Measurements from ENCODE around the gene SCAPER. TPM values are rescaled to one million over a fixed set of nuclear protein-coding genes. Genes with fewer than 3 reads are reported as not detected.

The SCAPER gene
- total RNA-seq, 1 experiment from 2014 or later, result 10.3 TPM

DNA sequence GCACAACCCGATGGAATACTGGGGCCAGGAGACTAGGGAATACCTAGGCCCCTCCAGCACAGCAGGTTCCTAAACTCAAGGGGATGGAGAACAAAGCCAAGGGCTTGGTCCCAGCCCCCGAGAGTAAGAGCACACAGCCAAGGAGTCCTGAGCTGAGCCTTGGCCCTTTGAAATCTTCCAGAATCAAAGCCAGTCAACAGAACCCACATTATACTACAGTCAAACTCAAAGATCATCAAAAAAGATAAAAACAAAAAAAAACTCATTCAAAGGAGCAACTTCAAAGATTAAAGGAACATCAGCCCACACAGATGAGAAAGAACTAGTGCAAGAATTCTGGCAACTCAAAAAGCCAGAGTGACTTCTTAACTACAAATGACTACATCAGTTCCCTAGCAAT is 351.6 kb downstream of the SCAPER start:
- CTCF ChIA-PET, result no interaction called here
- TF ChIP-seq SOX15 (CRISPR knock-in tag; IDR thresholded peaks at IDR 0.05) (no peak), IRF2 (CRISPR knock-in tag; IDR thresholded peaks at IDR 0.05; ENCODE audit: borderline replicate concordance, low read depth) (no peak), ETV6 (CRISPR knock-in tag; IDR thresholded peaks at IDR 0.05) (no peak)
- TF ChIP-seq, protein P1, sequence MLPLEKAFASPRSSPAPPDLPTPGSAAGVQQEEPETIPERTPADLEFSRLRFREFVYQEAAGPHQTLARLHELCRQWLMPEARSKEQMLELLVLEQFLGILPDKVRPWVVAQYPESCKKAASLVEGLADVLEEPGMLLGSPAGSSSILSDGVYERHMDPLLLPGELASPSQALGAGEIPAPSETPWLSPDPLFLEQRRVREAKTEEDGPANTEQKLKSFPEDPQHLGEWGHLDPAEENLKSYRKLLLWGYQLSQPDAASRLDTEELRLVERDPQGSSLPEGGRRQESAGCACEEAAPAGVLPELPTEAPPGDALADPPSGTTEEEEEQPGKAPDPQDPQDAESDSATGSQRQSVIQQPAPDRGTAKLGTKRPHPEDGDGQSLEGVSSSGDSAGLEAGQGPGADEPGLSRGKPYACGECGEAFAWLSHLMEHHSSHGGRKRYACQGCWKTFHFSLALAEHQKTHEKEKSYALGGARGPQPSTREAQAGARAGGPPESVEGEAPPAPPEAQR (CRISPR knock-in tag; IDR thresholded peaks at IDR 0.05), result no peak
- TF ChIP-seq, protein P2, sequence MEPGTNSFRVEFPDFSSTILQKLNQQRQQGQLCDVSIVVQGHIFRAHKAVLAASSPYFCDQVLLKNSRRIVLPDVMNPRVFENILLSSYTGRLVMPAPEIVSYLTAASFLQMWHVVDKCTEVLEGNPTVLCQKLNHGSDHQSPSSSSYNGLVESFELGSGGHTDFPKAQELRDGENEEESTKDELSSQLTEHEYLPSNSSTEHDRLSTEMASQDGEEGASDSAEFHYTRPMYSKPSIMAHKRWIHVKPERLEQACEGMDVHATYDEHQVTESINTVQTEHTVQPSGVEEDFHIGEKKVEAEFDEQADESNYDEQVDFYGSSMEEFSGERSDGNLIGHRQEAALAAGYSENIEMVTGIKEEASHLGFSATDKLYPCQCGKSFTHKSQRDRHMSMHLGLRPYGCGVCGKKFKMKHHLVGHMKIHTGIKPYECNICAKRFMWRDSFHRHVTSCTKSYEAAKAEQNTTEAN (CRISPR knock-in tag; IDR thresholded peaks at IDR 0.05), result no peak
- peaks cover 4% of the 10 kb centered on the region; the same call in 1 of the 2 replicates for H3K4me1 Mint-ChIP-seq

DNA sequence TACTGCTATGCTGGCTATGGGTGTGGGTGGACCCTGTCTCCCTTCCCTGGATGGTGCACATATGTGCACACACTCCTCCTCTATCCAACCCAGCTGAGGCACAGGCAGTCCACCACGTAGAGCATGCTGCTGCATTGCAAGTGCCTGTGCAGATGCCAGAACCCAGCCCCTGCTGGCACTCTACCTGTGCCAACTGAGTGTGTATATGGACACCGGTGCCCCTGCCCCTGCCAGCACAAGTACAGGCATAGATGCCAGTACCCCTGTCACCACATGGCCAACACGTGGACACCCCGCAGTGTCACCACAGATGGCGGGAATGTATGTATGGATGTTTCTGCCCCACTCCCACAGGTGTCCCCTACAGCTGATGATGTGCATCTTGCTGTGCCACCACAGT is 352.0 kb downstream of the SCAPER start:
- H3K27me3 Mint-ChIP-seq (ENCODE audit: low read depth), result no peaks in the 10 kb centered on the region

More for the DNA sequence above, 351.6 kb downstream of the SCAPER start:
- Mint-ChIP-seq H3K27ac (no peak overlapping the region), H3K36me3 (peaks cover 3% of the 10 kb centered on the region), H3K9me3 (peaks cover 32% of the 10 kb centered on the region), H3K27me3 (ENCODE audit: low read depth) (no peaks in the 10 kb centered on the region), H3K4me3 (no peak overlapping the region)
- no peak for DNase-seq (ENCODE audit: low spot score)
- POLR2A ChIA-PET, result no interaction called here
- no peak for ATAC-seq

DNA sequence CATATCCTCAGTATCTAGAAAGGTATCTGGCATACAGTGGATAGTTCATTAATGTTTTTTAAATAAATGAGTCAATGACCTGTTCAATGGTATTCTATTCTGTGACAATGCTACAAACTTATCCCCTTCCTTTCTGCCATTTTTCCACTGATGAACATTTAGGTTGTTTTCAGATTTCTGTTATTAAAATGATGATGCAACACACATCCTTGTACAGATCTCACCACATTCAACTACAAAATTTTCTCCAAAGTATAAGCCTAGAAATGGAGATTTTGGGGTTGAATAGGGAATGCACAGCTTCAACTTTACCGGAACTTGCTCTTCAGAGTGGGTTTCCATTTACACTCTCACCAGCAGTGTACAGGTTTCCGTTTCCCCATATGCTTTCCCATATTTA is 358.3 kb downstream of the SCAPER start:
- H3K9me3 Mint-ChIP-seq, result peaks cover 22% of the 10 kb centered on the region
- ChIA-PET POLR2A (no interaction called here), CTCF (no interaction called here)
- no peaks in the 10 kb centered on the region for H3K4me1 Mint-ChIP-seq
- DNase-seq (ENCODE audit: low spot score), result no peak
- no peak overlapping the region for H3K4me3 Mint-ChIP-seq
- TF ChIP-seq EMX1 (CRISPR knock-in tag; IDR thresholded peaks at IDR 0.05) (no peak), MYBL2 (CRISPR knock-in tag; IDR thresholded peaks at IDR 0.05) (no peak), FOXP1 (CRISPR knock-in tag; IDR thresholded peaks at IDR 0.05; ENCODE audit: borderline replicate concordance) (no peak), ZBTB21 (CRISPR knock-in tag; IDR thresholded peaks at IDR 0.05; ENCODE audit: borderline replicate concordance) (no peak), NFATC4 (CRISPR knock-in tag; IDR thresholded peaks at IDR 0.05) (no peak), ZNF317 (CRISPR knock-in tag; IDR thresholded peaks at IDR 0.05; ENCODE audit: borderline replicate concordance, low read depth) (no peak), ATF1 (CRISPR knock-in tag; IDR thresholded peaks at IDR 0.05) (no peak), TP53 (CRISPR knock-in tag; IDR thresholded peaks at IDR 0.05) (no peak)
- TF ChIP-seq, protein P3, sequence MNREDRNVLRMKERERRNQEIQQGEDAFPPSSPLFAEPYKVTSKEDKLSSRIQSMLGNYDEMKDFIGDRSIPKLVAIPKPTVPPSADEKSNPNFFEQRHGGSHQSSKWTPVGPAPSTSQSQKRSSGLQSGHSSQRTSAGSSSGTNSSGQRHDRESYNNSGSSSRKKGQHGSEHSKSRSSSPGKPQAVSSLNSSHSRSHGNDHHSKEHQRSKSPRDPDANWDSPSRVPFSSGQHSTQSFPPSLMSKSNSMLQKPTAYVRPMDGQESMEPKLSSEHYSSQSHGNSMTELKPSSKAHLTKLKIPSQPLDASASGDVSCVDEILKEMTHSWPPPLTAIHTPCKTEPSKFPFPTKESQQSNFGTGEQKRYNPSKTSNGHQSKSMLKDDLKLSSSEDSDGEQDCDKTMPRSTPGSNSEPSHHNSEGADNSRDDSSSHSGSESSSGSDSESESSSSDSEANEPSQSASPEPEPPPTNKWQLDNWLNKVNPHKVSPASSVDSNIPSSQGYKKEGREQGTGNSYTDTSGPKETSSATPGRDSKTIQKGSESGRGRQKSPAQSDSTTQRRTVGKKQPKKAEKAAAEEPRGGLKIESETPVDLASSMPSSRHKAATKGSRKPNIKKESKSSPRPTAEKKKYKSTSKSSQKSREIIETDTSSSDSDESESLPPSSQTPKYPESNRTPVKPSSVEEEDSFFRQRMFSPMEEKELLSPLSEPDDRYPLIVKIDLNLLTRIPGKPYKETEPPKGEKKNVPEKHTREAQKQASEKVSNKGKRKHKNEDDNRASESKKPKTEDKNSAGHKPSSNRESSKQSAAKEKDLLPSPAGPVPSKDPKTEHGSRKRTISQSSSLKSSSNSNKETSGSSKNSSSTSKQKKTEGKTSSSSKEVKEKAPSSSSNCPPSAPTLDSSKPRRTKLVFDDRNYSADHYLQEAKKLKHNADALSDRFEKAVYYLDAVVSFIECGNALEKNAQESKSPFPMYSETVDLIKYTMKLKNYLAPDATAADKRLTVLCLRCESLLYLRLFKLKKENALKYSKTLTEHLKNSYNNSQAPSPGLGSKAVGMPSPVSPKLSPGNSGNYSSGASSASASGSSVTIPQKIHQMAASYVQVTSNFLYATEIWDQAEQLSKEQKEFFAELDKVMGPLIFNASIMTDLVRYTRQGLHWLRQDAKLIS (CRISPR knock-in tag; IDR thresholded peaks at IDR 0.05; ENCODE audit: borderline replicate concordance), result no peak
- TF ChIP-seq, protein P4, sequence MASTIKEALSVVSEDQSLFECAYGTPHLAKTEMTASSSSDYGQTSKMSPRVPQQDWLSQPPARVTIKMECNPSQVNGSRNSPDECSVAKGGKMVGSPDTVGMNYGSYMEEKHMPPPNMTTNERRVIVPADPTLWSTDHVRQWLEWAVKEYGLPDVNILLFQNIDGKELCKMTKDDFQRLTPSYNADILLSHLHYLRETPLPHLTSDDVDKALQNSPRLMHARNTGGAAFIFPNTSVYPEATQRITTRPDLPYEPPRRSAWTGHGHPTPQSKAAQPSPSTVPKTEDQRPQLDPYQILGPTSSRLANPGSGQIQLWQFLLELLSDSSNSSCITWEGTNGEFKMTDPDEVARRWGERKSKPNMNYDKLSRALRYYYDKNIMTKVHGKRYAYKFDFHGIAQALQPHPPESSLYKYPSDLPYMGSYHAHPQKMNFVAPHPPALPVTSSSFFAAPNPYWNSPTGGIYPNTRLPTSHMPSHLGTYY (CRISPR knock-in tag; IDR thresholded peaks at IDR 0.05), result no peak
- TF ChIP-seq, protein P5, sequence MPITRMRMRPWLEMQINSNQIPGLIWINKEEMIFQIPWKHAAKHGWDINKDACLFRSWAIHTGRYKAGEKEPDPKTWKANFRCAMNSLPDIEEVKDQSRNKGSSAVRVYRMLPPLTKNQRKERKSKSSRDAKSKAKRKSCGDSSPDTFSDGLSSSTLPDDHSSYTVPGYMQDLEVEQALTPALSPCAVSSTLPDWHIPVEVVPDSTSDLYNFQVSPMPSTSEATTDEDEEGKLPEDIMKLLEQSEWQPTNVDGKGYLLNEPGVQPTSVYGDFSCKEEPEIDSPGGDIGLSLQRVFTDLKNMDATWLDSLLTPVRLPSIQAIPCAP (CRISPR knock-in tag; IDR thresholded peaks at IDR 0.05), result no peak
- TF ChIP-seq, protein P6, sequence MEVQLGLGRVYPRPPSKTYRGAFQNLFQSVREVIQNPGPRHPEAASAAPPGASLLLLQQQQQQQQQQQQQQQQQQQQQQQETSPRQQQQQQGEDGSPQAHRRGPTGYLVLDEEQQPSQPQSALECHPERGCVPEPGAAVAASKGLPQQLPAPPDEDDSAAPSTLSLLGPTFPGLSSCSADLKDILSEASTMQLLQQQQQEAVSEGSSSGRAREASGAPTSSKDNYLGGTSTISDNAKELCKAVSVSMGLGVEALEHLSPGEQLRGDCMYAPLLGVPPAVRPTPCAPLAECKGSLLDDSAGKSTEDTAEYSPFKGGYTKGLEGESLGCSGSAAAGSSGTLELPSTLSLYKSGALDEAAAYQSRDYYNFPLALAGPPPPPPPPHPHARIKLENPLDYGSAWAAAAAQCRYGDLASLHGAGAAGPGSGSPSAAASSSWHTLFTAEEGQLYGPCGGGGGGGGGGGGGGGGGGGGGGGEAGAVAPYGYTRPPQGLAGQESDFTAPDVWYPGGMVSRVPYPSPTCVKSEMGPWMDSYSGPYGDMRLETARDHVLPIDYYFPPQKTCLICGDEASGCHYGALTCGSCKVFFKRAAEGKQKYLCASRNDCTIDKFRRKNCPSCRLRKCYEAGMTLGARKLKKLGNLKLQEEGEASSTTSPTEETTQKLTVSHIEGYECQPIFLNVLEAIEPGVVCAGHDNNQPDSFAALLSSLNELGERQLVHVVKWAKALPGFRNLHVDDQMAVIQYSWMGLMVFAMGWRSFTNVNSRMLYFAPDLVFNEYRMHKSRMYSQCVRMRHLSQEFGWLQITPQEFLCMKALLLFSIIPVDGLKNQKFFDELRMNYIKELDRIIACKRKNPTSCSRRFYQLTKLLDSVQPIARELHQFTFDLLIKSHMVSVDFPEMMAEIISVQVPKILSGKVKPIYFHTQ (CRISPR knock-in tag; IDR thresholded peaks at IDR 0.05), result no peak
- TF ChIP-seq, protein P1 (CRISPR knock-in tag; IDR thresholded peaks at IDR 0.05), result no peak
- no peaks in the 10 kb centered on the region for H3K27me3 Mint-ChIP-seq (ENCODE audit: low read depth)
- no peak for ATAC-seq
- H3K27ac Mint-ChIP-seq, result no peak overlapping the region
- peaks cover 3% of the 10 kb centered on the region; the same call in 1 of the 2 replicates for H3K36me3 Mint-ChIP-seq

More for the DNA sequence above, 352.0 kb downstream of the SCAPER start:
- ChIA-PET CTCF (no interaction called here), POLR2A (no interaction called here)
- peaks cover 32% of the 10 kb centered on the region for H3K9me3 Mint-ChIP-seq
- H3K27ac Mint-ChIP-seq, result no peak overlapping the region
- ATAC-seq (no peak), DNase-seq (ENCODE audit: low spot score) (no peak)
- no peak overlapping the region for H3K4me3 Mint-ChIP-seq
- peaks cover 4% of the 10 kb centered on the region; the same call in 1 of the 2 replicates for H3K4me1 Mint-ChIP-seq
- H3K36me3 Mint-ChIP-seq, result peaks cover 3% of the 10 kb centered on the region
- no peak for TF ChIP-seq ZNF416 (CRISPR knock-in tag; IDR thresholded peaks at IDR 0.05)

Measured in WTC11 (cell line).